GM23338 (cell line): ENCODE data around the gene RAB11FIP4. TPM values are rescaled to one million over a fixed set of nuclear protein-coding genes. Genes with fewer than 3 reads are reported as not detected.

ENCODE experiments used
- ATAC-seq: fragments of 200-7000 bp; cut with Tn5 transposase; 3 replicates; pipeline ENCODE4 v1.9.1; 2020
- DNase-seq: peaks from one replicate; pipeline ENCODE4 v3.0.0-alpha.2; 2015; ENCODE audit warnings: low spot score
- H2AFZ ChIP-seq: fragments of 200-600 bp; sonication (generic); 2 replicates; pipeline ENCODE4 v1.8.0; 2016; ENCODE audit warnings: antibody characterized with exemption, mild to moderate bottlenecking, moderate library complexity
- H3F3A ChIP-seq: fragments of 200-600 bp; sonication (generic); replicated peaks from 2 replicates; pipeline ENCODE4 v1.8.0; 2017; ENCODE audit warnings: antibody characterized with exemption, mixed run types, low read depth
- H3K27ac ChIP-seq: fragments of 200-600 bp; sonication (generic); 2 replicates; pipeline ENCODE4 v1.6.1; 2016; ENCODE audit warnings: low read depth
- H3K27me3 ChIP-seq: fragments of 200-600 bp; sonication (generic); 2 replicates; pipeline ENCODE4 v1.8.0; 2016; ENCODE audit warnings: mild to moderate bottlenecking, mixed run types, moderate library complexity; ENCODE audit not compliant: insufficient read depth
- H3K36me3 ChIP-seq: fragments of 200-600 bp; sonication (generic); 2 replicates; pipeline ENCODE4 v1.8.0; 2016; ENCODE audit warnings: mild to moderate bottlenecking; ENCODE audit not compliant: insufficient read depth
- H3K4me1 ChIP-seq: fragments of 200-600 bp; sonication (generic); 2 replicates; pipeline ENCODE4 v1.8.0; 2016; ENCODE audit warnings: mild to moderate bottlenecking, moderate library complexity; ENCODE audit not compliant: insufficient read depth
- H3K4me2 ChIP-seq: fragments of 200-600 bp; sonication (generic); 2 replicates; pipeline ENCODE4 v1.7.1; 2017; ENCODE audit warnings: mixed run types
- H3K4me3 ChIP-seq: fragments of 200-600 bp; sonication (generic); 2 replicates; pipeline ENCODE4 v1.6.1; 2016; ENCODE audit warnings: mixed run types
- H3K79me2 ChIP-seq: fragments of 200-600 bp; sonication (generic); replicated peaks from 2 replicates; pipeline ENCODE4 v1.8.0; 2017; ENCODE audit warnings: mild to moderate bottlenecking; ENCODE audit not compliant: insufficient read depth
- H3K9me2 ChIP-seq: fragments of 200-600 bp; sonication (generic); 2 replicates; pipeline ENCODE4 v1.8.0; 2017; ENCODE audit not compliant: insufficient read depth
- H4K20me1 ChIP-seq: fragments of 200-600 bp; sonication (generic); replicated peaks from 2 replicates; pipeline ENCODE4 v1.8.0; 2017; ENCODE audit warnings: mild to moderate bottlenecking; ENCODE audit not compliant: insufficient read depth
- H3K27ac Mint-ChIP-seq: 2 replicates; pipeline ENCODE4 v1.8.0; 2020; ENCODE audit warnings: inconsistent platforms, mild to moderate bottlenecking, moderate library complexity, mixed read lengths
- H3K27me3 Mint-ChIP-seq: 3 replicates; pipeline ENCODE4 v1.8.0; 2022; ENCODE audit warnings: low read depth, mild to moderate bottlenecking, moderate library complexity, mixed read lengths, inconsistent platforms; ENCODE audit not compliant: insufficient read depth, poor library complexity
- H3K36me3 Mint-ChIP-seq: 3 replicates; pipeline ENCODE4 v1.8.0; 2021; ENCODE audit warnings: low read depth, mild to moderate bottlenecking, inconsistent platforms, moderate library complexity, mixed read lengths
- H3K4me1 Mint-ChIP-seq: 3 replicates; pipeline ENCODE4 v1.8.0; 2020; ENCODE audit warnings: mild to moderate bottlenecking, inconsistent platforms, mixed read lengths
- H3K4me3 Mint-ChIP-seq: 3 replicates; pipeline ENCODE4 v1.8.0; 2021; ENCODE audit warnings: moderate library complexity, mild to moderate bottlenecking, inconsistent platforms, mixed read lengths
- H3K9me3 Mint-ChIP-seq: 3 replicates; pipeline ENCODE4 v1.8.0; 2020; ENCODE audit warnings: moderate library complexity, mild to moderate bottlenecking, inconsistent platforms, mixed read lengths
- EZH2 ChIP-seq: fragments of 200-600 bp; sonication (generic); IDR thresholded peaks from one replicate; pipeline ENCODE4 v1.8.0; 2017; ENCODE audit warnings: antibody characterized with exemption, mild to moderate bottlenecking, low read depth; ENCODE audit not compliant: unreplicated experiment
- EZH2phosphoT487 ChIP-seq: fragments of 200-600 bp; sonication (generic); IDR thresholded peaks from one replicate; pipeline ENCODE4 v1.8.1; 2018; ENCODE audit warnings: antibody characterized with exemption; ENCODE audit not compliant: unreplicated experiment
- NANOG ChIP-seq: IDR thresholded peaks from 2 replicates; pipeline ENCODE4 v1.6.1; 2016; ENCODE audit warnings: antibody characterized with exemption, borderline replicate concordance
- POLR2AphosphoS5 ChIP-seq: IDR thresholded peaks from 2 replicates; pipeline ENCODE4 v1.6.1; 2016; ENCODE audit warnings: antibody characterized with exemption, low read depth
- STAT1 ChIP-seq: IDR thresholded peaks from one replicate; pipeline ENCODE4 v1.6.1; 2016; ENCODE audit warnings: antibody characterized with exemption; ENCODE audit not compliant: unreplicated experiment
- ZNF114 ChIP-seq: fragments of 250-450 bp; sonication (Bioruptor Pico); IDR thresholded peaks from 2 replicates; pipeline ENCODE4 v1.5.0; 2020; ENCODE audit warnings: mild to moderate bottlenecking, moderate library complexity
- ZNF331 ChIP-seq: fragments of 250-450 bp; sonication (Bioruptor Pico); IDR thresholded peaks from 2 replicates; pipeline ENCODE4 v1.5.0; 2020; ENCODE audit warnings: low read depth, mild to moderate bottlenecking, moderate library complexity
- polyA plus RNA-seq: library from polyadenylated mRNA; unstranded; fragments of >200 nt; fragmentation: Nextera tagmentation; extraction: Ambion mirVana; gene quantifications from 2 replicates; pipeline ENCODE4 v1.2.1, GENCODE V29; 2016
- total RNA-seq: library from RNA; depleted of rRNA; stranded (reverse); fragments of >200 nt; shearing (Covaris generic); gene quantifications from 2 replicates; pipeline ENCODE4 v1.2.3, GENCODE V29; 2014
- TF ChIP-seq, protein P1 (sequence below): IDR thresholded peaks from 2 replicates; pipeline ENCODE4 v1.6.1; 2016; ENCODE audit warnings: antibody characterized with exemption
- TF ChIP-seq, protein P2 (sequence below): IDR thresholded peaks from one replicate; pipeline ENCODE4 v1.6.1; 2018; ENCODE audit warnings: antibody characterized with exemption; ENCODE audit not compliant: unreplicated experiment

The RAB11FIP4 gene
- total and polyA plus RNA-seq, 2 experiments from 2014 or later = 26.0 to 65.6 TPM

DNA sequence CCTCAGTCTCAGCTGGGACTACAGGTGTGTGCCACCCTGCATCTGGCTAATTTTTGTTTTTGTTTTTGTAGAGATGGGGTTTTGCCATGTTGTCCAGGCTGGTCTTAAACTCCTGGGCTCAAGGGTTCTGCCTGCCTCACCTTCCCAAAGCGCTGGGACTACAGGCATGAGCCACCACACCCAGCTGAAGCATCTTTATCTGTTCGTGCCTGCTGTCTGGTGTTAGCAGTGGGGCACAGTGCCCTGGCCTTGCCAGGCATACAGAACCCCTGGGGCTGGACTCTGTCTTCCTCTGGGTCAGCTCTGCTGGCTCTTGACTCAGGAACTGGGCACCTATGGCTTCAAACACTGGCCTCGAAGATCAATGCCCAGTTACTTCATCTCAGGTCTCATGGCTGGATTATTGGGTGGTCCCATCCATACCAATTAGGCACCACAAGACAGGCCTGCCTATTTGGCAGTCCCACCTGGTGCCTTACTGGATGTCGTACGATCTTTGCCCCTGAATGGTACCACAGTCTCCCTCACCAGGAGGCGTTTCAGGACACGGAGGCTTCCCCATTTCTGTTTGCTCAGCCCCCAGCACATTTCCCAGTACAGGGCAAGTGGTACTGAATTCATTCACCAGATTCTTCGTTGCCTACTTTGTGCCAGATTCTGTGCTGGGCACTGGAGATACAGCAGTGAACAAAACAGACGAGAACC, 99.3 kb downstream of the RAB11FIP4 start (continued):
- TF ChIP-seq EZH2phosphoT487 = no peak
- TF ChIP-seq NANOG = no peak
- no peak for TF ChIP-seq ZNF331 (CRISPR knock-in tag)
- TF ChIP-seq ZNF114 (CRISPR knock-in tag) = no peak
- TF ChIP-seq EZH2 = no peak
- TF ChIP-seq, protein P1, sequence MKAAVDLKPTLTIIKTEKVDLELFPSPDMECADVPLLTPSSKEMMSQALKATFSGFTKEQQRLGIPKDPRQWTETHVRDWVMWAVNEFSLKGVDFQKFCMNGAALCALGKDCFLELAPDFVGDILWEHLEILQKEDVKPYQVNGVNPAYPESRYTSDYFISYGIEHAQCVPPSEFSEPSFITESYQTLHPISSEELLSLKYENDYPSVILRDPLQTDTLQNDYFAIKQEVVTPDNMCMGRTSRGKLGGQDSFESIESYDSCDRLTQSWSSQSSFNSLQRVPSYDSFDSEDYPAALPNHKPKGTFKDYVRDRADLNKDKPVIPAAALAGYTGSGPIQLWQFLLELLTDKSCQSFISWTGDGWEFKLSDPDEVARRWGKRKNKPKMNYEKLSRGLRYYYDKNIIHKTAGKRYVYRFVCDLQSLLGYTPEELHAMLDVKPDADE = no peak
- no peak for TF ChIP-seq POLR2AphosphoS5
- TF ChIP-seq STAT1 = no peak

DNA sequence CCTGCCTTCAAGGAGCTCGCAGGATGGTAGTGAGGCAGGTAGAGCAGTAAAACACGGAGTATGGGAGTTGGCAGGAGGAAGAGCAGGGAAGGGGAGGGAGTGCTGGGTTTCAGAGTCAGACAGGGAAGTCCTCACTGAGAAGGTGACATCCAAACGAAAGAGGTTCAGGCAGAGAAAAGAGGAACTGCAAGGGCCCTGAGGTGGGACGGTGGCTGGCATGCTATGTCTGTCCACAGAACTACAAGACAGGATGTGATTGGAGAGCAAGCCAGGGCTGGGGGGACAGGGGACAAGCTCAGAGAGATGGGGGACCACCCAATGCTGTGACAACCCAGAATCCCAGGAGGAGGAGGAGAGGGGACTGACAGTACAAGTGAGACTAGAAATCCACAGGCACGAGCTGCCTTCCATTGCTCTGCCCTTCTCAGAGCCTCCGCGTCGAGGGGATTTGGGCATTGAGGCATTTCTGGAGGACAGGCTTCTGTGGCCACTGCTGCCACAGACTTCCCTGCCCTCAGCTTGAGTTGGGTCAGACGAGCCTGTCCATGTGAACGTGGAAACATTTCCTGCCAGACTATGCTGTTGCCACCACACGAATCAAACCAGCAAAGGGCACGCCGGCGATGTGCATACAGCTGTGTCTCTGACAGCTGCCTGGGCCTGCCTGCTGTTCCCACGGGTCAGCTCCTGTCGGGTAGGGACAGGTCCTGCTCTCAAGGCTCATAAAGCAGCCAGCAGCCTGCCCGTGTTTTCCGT, 100.1 kb downstream of the RAB11FIP4 start:
- Mint-ChIP-seq H3K36me3 (no peaks in the 10 kb centered on the region; the same call in 2 of the 3 replicates), H3K4me1 (peaks cover 63% of the 10 kb centered on the region), H3K9me3 (no peaks in the 10 kb centered on the region), H3K27ac (peak overlapping the region; percentile 11), H3K27me3 (peaks cover 12% of the 10 kb centered on the region), H3K4me3 (no peak overlapping the region; the same call in 2 of the 3 replicates)
- Histone ChIP-seq H3K79me2 (peaks cover 59% of the 10 kb centered on the region), H2AFZ (no peak overlapping the region), H3K4me3 (no peak overlapping the region), H3K27ac (no peak overlapping the region), H3K27me3 (no peaks in the 10 kb centered on the region), H3K9me2 (no peaks in the 10 kb centered on the region), H3F3A (peaks cover 21% of the 10 kb centered on the region), H4K20me1 (no peaks in the 10 kb centered on the region; the same call in 1 of the 2 replicates), H3K4me2 (no peak overlapping the region), H3K36me3 (no peaks in the 10 kb centered on the region), H3K4me1 (peaks cover 43% of the 10 kb centered on the region)
- TF ChIP-seq, protein P2, sequence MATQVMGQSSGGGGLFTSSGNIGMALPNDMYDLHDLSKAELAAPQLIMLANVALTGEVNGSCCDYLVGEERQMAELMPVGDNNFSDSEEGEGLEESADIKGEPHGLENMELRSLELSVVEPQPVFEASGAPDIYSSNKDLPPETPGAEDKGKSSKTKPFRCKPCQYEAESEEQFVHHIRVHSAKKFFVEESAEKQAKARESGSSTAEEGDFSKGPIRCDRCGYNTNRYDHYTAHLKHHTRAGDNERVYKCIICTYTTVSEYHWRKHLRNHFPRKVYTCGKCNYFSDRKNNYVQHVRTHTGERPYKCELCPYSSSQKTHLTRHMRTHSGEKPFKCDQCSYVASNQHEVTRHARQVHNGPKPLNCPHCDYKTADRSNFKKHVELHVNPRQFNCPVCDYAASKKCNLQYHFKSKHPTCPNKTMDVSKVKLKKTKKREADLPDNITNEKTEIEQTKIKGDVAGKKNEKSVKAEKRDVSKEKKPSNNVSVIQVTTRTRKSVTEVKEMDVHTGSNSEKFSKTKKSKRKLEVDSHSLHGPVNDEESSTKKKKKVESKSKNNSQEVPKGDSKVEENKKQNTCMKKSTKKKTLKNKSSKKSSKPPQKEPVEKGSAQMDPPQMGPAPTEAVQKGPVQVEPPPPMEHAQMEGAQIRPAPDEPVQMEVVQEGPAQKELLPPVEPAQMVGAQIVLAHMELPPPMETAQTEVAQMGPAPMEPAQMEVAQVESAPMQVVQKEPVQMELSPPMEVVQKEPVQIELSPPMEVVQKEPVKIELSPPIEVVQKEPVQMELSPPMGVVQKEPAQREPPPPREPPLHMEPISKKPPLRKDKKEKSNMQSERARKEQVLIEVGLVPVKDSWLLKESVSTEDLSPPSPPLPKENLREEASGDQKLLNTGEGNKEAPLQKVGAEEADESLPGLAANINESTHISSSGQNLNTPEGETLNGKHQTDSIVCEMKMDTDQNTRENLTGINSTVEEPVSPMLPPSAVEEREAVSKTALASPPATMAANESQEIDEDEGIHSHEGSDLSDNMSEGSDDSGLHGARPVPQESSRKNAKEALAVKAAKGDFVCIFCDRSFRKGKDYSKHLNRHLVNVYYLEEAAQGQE = no peak
- TF ChIP-seq POLR2AphosphoS5 (no peak), NANOG (no peak)
- DNase-seq (no peak), ATAC-seq (no peak)
